GM23338 (cell line): ENCODE results near the gene NCAPH2. TPM values are rescaled to one million over a fixed set of nuclear protein-coding genes. Genes with fewer than 3 reads are reported as not detected.

Experiments used
- ATAC-seq: fragments of 200-7000 bp; cut with Tn5 transposase; 3 replicates; pipeline ENCODE4 v1.9.1; 2020
- DNase-seq: peaks from one replicate; pipeline ENCODE4 v3.0.0-alpha.2; 2015; ENCODE audit warnings: low spot score
- H2AFZ ChIP-seq: fragments of 200-600 bp; sonication (generic); 2 replicates; pipeline ENCODE4 v1.8.0; 2016; ENCODE audit warnings: antibody characterized with exemption, mild to moderate bottlenecking, moderate library complexity
- H3F3A ChIP-seq: fragments of 200-600 bp; sonication (generic); replicated peaks from 2 replicates; pipeline ENCODE4 v1.8.0; 2017; ENCODE audit warnings: antibody characterized with exemption, mixed run types, low read depth
- H3K27ac ChIP-seq: fragments of 200-600 bp; sonication (generic); 2 replicates; pipeline ENCODE4 v1.6.1; 2016; ENCODE audit warnings: low read depth
- H3K27me3 ChIP-seq: fragments of 200-600 bp; sonication (generic); 2 replicates; pipeline ENCODE4 v1.8.0; 2016; ENCODE audit warnings: mild to moderate bottlenecking, mixed run types, moderate library complexity; ENCODE audit not compliant: insufficient read depth
- H3K36me3 ChIP-seq: fragments of 200-600 bp; sonication (generic); 2 replicates; pipeline ENCODE4 v1.8.0; 2016; ENCODE audit warnings: mild to moderate bottlenecking; ENCODE audit not compliant: insufficient read depth
- H3K4me1 ChIP-seq: fragments of 200-600 bp; sonication (generic); 2 replicates; pipeline ENCODE4 v1.8.0; 2016; ENCODE audit warnings: mild to moderate bottlenecking, moderate library complexity; ENCODE audit not compliant: insufficient read depth
- H3K4me2 ChIP-seq: fragments of 200-600 bp; sonication (generic); 2 replicates; pipeline ENCODE4 v1.7.1; 2017; ENCODE audit warnings: mixed run types
- H3K4me3 ChIP-seq: fragments of 200-600 bp; sonication (generic); 2 replicates; pipeline ENCODE4 v1.6.1; 2016; ENCODE audit warnings: mixed run types
- H3K79me2 ChIP-seq: fragments of 200-600 bp; sonication (generic); replicated peaks from 2 replicates; pipeline ENCODE4 v1.8.0; 2017; ENCODE audit warnings: mild to moderate bottlenecking; ENCODE audit not compliant: insufficient read depth
- H3K9me2 ChIP-seq: fragments of 200-600 bp; sonication (generic); 2 replicates; pipeline ENCODE4 v1.8.0; 2017; ENCODE audit not compliant: insufficient read depth
- H4K20me1 ChIP-seq: fragments of 200-600 bp; sonication (generic); replicated peaks from 2 replicates; pipeline ENCODE4 v1.8.0; 2017; ENCODE audit warnings: mild to moderate bottlenecking; ENCODE audit not compliant: insufficient read depth
- H3K27ac Mint-ChIP-seq: 2 replicates; pipeline ENCODE4 v1.8.0; 2020; ENCODE audit warnings: inconsistent platforms, mild to moderate bottlenecking, moderate library complexity, mixed read lengths
- H3K27me3 Mint-ChIP-seq: 3 replicates; pipeline ENCODE4 v1.8.0; 2022; ENCODE audit warnings: low read depth, mild to moderate bottlenecking, moderate library complexity, mixed read lengths, inconsistent platforms; ENCODE audit not compliant: insufficient read depth, poor library complexity
- H3K36me3 Mint-ChIP-seq: 3 replicates; pipeline ENCODE4 v1.8.0; 2021; ENCODE audit warnings: low read depth, mild to moderate bottlenecking, inconsistent platforms, moderate library complexity, mixed read lengths
- H3K4me1 Mint-ChIP-seq: 3 replicates; pipeline ENCODE4 v1.8.0; 2020; ENCODE audit warnings: mild to moderate bottlenecking, inconsistent platforms, mixed read lengths
- H3K4me3 Mint-ChIP-seq: 3 replicates; pipeline ENCODE4 v1.8.0; 2021; ENCODE audit warnings: moderate library complexity, mild to moderate bottlenecking, inconsistent platforms, mixed read lengths
- H3K9me3 Mint-ChIP-seq: 3 replicates; pipeline ENCODE4 v1.8.0; 2020; ENCODE audit warnings: moderate library complexity, mild to moderate bottlenecking, inconsistent platforms, mixed read lengths
- CREB1 ChIP-seq: fragments of 250-450 bp; sonication (Bioruptor Pico); IDR thresholded peaks from 2 replicates; pipeline ENCODE4 v1.5.0; 2020; ENCODE audit warnings: low read depth, mild to moderate bottlenecking, moderate library complexity
- EZH2 ChIP-seq: fragments of 200-600 bp; sonication (generic); IDR thresholded peaks from one replicate; pipeline ENCODE4 v1.8.0; 2017; ENCODE audit warnings: antibody characterized with exemption, mild to moderate bottlenecking, low read depth; ENCODE audit not compliant: unreplicated experiment
- EZH2phosphoT487 ChIP-seq: fragments of 200-600 bp; sonication (generic); IDR thresholded peaks from one replicate; pipeline ENCODE4 v1.8.1; 2018; ENCODE audit warnings: antibody characterized with exemption; ENCODE audit not compliant: unreplicated experiment
- JUNB ChIP-seq: IDR thresholded peaks from one replicate; pipeline ENCODE4 v1.6.1; 2016; ENCODE audit warnings: antibody characterized with exemption; ENCODE audit not compliant: unreplicated experiment
- NANOG ChIP-seq: IDR thresholded peaks from 2 replicates; pipeline ENCODE4 v1.6.1; 2016; ENCODE audit warnings: antibody characterized with exemption, borderline replicate concordance
- POLR2AphosphoS5 ChIP-seq: IDR thresholded peaks from 2 replicates; pipeline ENCODE4 v1.6.1; 2016; ENCODE audit warnings: antibody characterized with exemption, low read depth
- STAT1 ChIP-seq: IDR thresholded peaks from one replicate; pipeline ENCODE4 v1.6.1; 2016; ENCODE audit warnings: antibody characterized with exemption; ENCODE audit not compliant: unreplicated experiment
- ZNF114 ChIP-seq: fragments of 250-450 bp; sonication (Bioruptor Pico); IDR thresholded peaks from 2 replicates; pipeline ENCODE4 v1.5.0; 2020; ENCODE audit warnings: mild to moderate bottlenecking, moderate library complexity
- ZNF331 ChIP-seq: fragments of 250-450 bp; sonication (Bioruptor Pico); IDR thresholded peaks from 2 replicates; pipeline ENCODE4 v1.5.0; 2020; ENCODE audit warnings: low read depth, mild to moderate bottlenecking, moderate library complexity
- polyA plus RNA-seq: library from polyadenylated mRNA; unstranded; fragments of >200 nt; fragmentation: Nextera tagmentation; extraction: Ambion mirVana; gene quantifications from 2 replicates; pipeline ENCODE4 v1.2.1, GENCODE V29; 2016
- total RNA-seq: library from RNA; depleted of rRNA; stranded (reverse); fragments of >200 nt; shearing (Covaris generic); gene quantifications from 2 replicates; pipeline ENCODE4 v1.2.3, GENCODE V29; 2014
- TF ChIP-seq, protein P1 (sequence below): fragments of 250-450 bp; sonication (Bioruptor Pico); IDR thresholded peaks from 2 replicates; pipeline ENCODE4 v1.5.0; 2020; ENCODE audit warnings: mild to moderate bottlenecking, moderate library complexity
- TF ChIP-seq, protein P2 (sequence below), 2 experiments: fragments of 200-600 bp in 1 of 2; sonication (generic) in 1 of 2; conservative IDR thresholded peaks; 2 replicates each; pipeline versions ENCODE4 v1.5.1 to v1.6.1; 2016 to 2017; ENCODE audit warnings: antibody characterized with exemption in 2 of 2, low read depth in 2 of 2, mild to moderate bottlenecking in 2 of 2, moderate library complexity in 1 of 2
- TF ChIP-seq, protein P3 (sequence below): IDR thresholded peaks from one replicate; pipeline ENCODE4 v1.6.1; 2018; ENCODE audit warnings: antibody characterized with exemption; ENCODE audit not compliant: unreplicated experiment
- TF ChIP-seq, protein P4 (sequence below): IDR thresholded peaks from 2 replicates; pipeline ENCODE4 v1.6.1; 2016; ENCODE audit warnings: antibody characterized with exemption

The NCAPH2 gene
- total and polyA plus RNA-seq, 2 experiments from 2014 or later: 52.2 to 76.1 TPM

DNA sequence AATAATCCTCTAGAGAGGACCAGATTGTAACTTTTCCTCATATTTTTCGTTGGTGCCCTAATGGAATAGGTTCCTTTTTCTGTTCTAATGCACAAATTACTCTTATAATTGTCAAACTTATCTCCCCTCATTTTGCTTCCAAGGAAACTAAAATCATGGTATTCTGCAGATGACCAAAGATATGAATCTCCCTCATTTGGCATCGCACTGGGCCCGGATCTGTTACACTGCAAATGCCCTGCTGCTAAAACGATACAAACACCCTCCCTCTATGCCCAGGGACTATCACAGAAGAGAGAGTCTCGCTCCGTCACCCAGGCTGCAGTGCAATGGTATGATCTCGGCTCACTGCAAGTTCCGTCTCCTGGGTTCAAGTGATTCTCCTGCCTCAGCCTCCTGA, 45.3 kb downstream of the NCAPH2 start:
- no peaks in the 10 kb centered on the region for H3K9me3 Mint-ChIP-seq
- Histone ChIP-seq H3K27me3 (peaks cover 8% of the 10 kb centered on the region; the same call in 1 of the 2 replicates), H2AFZ (no peak overlapping the region), H3K79me2 (no peaks in the 10 kb centered on the region), H3K4me3 (no peak overlapping the region), H3F3A (no peaks in the 10 kb centered on the region; the same call in 1 of the 2 replicates), H3K27ac (no peak overlapping the region), H3K36me3 (no peaks in the 10 kb centered on the region), H3K4me1 (no peaks in the 10 kb centered on the region), H3K9me2 (no peaks in the 10 kb centered on the region), H3K4me2 (no peak overlapping the region), H4K20me1 (no peaks in the 10 kb centered on the region)
- peaks cover 9% of the 10 kb centered on the region for H3K4me1 Mint-ChIP-seq
- H3K36me3 Mint-ChIP-seq: no peaks in the 10 kb centered on the region
- H3K27ac Mint-ChIP-seq: no peak overlapping the region
- ATAC-seq: no peak
- peaks cover 17% of the 10 kb centered on the region for H3K27me3 Mint-ChIP-seq
- TF ChIP-seq NANOG (no peak), ZNF114 (CRISPR knock-in tag) (no peak), EZH2 (no peak), CREB1 (no peak), STAT1 (no peak), EZH2phosphoT487 (no peak), JUNB (no peak), POLR2AphosphoS5 (no peak), ZNF331 (CRISPR knock-in tag) (no peak)
- TF ChIP-seq, protein P1, sequence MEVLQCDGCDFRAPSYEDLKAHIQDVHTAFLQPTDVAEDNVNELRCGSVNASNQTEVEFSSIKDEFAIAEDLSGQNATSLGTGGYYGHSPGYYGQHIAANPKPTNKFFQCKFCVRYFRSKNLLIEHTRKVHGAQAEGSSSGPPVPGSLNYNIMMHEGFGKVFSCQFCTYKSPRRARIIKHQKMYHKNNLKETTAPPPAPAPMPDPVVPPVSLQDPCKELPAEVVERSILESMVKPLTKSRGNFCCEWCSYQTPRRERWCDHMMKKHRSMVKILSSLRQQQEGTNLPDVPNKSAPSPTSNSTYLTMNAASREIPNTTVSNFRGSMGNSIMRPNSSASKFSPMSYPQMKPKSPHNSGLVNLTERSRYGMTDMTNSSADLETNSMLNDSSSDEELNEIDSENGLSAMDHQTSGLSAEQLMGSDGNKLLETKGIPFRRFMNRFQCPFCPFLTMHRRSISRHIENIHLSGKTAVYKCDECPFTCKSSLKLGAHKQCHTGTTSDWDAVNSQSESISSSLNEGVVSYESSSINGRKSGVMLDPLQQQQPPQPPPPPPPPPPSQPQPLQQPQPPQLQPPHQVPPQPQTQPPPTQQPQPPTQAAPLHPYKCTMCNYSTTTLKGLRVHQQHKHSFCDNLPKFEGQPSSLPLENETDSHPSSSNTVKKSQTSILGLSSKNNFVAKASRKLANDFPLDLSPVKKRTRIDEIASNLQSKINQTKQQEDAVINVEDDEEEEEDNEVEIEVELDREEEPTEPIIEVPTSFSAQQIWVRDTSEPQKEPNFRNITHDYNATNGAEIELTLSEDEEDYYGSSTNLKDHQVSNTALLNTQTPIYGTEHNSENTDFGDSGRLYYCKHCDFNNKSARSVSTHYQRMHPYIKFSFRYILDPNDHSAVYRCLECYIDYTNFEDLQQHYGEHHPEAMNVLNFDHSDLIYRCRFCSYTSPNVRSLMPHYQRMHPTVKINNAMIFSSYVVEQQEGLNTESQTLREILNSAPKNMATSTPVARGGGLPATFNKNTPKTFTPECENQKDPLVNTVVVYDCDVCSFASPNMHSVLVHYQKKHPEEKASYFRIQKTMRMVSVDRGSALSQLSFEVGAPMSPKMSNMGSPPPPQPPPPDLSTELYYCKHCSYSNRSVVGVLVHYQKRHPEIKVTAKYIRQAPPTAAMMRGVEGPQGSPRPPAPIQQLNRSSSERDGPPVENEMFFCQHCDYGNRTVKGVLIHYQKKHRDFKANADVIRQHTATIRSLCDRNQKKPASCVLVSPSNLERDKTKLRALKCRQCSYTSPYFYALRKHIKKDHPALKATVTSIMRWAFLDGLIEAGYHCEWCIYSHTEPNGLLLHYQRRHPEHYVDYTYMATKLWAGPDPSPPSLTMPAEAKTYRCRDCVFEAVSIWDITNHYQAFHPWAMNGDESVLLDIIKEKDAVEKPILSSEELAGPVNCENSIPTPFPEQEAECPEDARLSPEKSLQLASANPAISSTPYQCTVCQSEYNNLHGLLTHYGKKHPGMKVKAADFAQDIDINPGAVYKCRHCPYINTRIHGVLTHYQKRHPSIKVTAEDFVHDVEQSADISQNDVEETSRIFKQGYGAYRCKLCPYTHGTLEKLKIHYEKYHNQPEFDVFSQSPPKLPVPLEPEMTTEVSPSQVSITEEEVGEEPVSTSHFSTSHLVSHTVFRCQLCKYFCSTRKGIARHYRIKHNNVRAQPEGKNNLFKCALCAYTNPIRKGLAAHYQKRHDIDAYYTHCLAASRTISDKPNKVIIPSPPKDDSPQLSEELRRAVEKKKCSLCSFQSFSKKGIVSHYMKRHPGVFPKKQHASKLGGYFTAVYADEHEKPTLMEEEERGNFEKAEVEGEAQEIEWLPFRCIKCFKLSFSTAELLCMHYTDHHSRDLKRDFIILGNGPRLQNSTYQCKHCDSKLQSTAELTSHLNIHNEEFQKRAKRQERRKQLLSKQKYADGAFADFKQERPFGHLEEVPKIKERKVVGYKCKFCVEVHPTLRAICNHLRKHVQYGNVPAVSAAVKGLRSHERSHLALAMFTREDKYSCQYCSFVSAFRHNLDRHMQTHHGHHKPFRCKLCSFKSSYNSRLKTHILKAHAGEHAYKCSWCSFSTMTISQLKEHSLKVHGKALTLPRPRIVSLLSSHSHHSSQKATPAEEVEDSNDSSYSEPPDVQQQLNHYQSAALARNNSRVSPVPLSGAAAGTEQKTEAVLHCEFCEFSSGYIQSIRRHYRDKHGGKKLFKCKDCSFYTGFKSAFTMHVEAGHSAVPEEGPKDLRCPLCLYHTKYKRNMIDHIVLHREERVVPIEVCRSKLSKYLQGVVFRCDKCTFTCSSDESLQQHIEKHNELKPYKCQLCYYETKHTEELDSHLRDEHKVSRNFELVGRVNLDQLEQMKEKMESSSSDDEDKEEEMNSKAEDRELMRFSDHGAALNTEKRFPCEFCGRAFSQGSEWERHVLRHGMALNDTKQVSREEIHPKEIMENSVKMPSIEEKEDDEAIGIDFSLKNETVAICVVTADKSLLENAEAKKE (CRISPR knock-in tag): no peak
- TF ChIP-seq, protein P2, sequence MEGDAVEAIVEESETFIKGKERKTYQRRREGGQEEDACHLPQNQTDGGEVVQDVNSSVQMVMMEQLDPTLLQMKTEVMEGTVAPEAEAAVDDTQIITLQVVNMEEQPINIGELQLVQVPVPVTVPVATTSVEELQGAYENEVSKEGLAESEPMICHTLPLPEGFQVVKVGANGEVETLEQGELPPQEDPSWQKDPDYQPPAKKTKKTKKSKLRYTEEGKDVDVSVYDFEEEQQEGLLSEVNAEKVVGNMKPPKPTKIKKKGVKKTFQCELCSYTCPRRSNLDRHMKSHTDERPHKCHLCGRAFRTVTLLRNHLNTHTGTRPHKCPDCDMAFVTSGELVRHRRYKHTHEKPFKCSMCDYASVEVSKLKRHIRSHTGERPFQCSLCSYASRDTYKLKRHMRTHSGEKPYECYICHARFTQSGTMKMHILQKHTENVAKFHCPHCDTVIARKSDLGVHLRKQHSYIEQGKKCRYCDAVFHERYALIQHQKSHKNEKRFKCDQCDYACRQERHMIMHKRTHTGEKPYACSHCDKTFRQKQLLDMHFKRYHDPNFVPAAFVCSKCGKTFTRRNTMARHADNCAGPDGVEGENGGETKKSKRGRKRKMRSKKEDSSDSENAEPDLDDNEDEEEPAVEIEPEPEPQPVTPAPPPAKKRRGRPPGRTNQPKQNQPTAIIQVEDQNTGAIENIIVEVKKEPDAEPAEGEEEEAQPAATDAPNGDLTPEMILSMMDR (conservative IDR thresholded peaks at IDR 0.05; ENCODE audit: low read depth in 2 of 2): no peak
- TF ChIP-seq, protein P3, sequence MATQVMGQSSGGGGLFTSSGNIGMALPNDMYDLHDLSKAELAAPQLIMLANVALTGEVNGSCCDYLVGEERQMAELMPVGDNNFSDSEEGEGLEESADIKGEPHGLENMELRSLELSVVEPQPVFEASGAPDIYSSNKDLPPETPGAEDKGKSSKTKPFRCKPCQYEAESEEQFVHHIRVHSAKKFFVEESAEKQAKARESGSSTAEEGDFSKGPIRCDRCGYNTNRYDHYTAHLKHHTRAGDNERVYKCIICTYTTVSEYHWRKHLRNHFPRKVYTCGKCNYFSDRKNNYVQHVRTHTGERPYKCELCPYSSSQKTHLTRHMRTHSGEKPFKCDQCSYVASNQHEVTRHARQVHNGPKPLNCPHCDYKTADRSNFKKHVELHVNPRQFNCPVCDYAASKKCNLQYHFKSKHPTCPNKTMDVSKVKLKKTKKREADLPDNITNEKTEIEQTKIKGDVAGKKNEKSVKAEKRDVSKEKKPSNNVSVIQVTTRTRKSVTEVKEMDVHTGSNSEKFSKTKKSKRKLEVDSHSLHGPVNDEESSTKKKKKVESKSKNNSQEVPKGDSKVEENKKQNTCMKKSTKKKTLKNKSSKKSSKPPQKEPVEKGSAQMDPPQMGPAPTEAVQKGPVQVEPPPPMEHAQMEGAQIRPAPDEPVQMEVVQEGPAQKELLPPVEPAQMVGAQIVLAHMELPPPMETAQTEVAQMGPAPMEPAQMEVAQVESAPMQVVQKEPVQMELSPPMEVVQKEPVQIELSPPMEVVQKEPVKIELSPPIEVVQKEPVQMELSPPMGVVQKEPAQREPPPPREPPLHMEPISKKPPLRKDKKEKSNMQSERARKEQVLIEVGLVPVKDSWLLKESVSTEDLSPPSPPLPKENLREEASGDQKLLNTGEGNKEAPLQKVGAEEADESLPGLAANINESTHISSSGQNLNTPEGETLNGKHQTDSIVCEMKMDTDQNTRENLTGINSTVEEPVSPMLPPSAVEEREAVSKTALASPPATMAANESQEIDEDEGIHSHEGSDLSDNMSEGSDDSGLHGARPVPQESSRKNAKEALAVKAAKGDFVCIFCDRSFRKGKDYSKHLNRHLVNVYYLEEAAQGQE: no peak
- TF ChIP-seq, protein P4, sequence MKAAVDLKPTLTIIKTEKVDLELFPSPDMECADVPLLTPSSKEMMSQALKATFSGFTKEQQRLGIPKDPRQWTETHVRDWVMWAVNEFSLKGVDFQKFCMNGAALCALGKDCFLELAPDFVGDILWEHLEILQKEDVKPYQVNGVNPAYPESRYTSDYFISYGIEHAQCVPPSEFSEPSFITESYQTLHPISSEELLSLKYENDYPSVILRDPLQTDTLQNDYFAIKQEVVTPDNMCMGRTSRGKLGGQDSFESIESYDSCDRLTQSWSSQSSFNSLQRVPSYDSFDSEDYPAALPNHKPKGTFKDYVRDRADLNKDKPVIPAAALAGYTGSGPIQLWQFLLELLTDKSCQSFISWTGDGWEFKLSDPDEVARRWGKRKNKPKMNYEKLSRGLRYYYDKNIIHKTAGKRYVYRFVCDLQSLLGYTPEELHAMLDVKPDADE: no peak
- no peak for DNase-seq
- no peak overlapping the region for H3K4me3 Mint-ChIP-seq
